AG09309 (cell line): ENCODE results near the gene PIGR.

Source experiments
- DNase-seq: peaks from one replicate; pipeline ENCODE4 v3.0.0-alpha.2; 2010; ENCODE audit warnings: low read depth
- H3K4me3 ChIP-seq: 2 replicates; pipeline ENCODE4 v1.5.1; 2011; ENCODE audit warnings: mild to moderate bottlenecking, low read depth, low read length, moderate library complexity; ENCODE audit not compliant: control insufficient read depth
- TF ChIP-seq, protein P1 (sequence below): IDR thresholded peaks from 2 replicates; pipeline ENCODE4 v1.5.1; 2011; ENCODE audit warnings: mild to moderate bottlenecking, low read depth, low read length, inconsistent platforms; ENCODE audit not compliant: insufficient read depth, control insufficient read depth; ENCODE audit errors: missing control alignments

PIGR gene

DNA sequence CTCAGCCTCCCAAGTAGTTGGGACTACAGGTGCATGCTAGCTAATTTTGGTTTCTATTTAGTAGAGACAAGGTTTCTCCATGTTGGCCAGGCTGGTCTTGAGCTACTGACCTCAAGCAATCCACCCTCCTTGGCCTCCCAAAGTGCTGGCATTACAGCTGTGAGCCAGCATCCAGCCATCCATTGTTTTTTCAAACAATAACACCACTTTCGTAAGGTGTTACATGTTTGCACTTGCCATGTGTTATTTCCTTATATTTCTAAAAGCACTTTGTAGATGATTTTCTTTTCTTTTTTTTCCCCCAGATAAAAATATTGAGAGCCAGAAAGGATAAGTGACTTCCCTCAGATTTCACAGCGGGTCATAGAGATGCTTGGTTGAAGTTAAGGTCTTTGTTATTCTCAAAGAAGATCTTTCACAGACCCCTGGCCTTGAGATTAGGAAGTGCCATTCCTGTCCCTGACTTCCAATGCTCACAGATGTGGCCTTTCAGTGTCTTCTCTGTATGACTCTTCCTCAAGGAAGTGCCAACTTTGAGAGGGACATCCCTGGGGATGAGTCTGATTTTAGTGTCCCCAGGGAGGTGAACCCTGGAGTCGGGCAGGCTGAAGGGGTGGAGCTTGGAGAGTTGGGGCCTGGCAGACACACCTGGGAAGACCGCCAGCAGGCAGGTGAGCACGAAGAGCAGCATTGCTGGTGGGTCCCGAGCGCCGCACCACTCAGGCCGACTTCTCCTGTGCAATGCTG, 6.3 kb downstream of the PIGR start:
- TF ChIP-seq, protein P1, sequence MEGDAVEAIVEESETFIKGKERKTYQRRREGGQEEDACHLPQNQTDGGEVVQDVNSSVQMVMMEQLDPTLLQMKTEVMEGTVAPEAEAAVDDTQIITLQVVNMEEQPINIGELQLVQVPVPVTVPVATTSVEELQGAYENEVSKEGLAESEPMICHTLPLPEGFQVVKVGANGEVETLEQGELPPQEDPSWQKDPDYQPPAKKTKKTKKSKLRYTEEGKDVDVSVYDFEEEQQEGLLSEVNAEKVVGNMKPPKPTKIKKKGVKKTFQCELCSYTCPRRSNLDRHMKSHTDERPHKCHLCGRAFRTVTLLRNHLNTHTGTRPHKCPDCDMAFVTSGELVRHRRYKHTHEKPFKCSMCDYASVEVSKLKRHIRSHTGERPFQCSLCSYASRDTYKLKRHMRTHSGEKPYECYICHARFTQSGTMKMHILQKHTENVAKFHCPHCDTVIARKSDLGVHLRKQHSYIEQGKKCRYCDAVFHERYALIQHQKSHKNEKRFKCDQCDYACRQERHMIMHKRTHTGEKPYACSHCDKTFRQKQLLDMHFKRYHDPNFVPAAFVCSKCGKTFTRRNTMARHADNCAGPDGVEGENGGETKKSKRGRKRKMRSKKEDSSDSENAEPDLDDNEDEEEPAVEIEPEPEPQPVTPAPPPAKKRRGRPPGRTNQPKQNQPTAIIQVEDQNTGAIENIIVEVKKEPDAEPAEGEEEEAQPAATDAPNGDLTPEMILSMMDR = no peak

DNA sequence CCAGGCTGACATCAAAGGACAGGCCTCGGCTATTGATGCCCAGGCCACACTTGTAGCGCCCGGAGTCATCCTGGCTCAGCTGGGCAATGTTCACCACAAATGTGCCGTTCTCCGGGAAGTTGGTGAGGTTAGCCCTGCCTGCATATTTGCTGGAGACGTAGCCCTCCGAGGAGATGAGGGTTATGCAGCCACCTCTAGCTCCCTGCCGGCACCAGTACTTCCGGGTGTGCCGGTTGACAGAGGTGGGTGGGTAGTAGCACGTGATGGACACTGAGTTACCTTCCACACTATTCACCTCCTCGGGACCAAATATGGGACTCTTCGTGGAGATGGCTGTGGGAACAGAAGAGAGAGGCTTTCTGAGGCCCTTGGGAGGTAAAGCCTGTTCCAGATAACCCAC, 7.1 kb downstream of the PIGR start:
- DNase-seq = no peak
- TF ChIP-seq, protein P1 = no peak
- no peak overlapping the region for H3K4me3 ChIP-seq

More for the DNA sequence above, 6.3 kb downstream of the PIGR start:
- H3K4me3 ChIP-seq = no peak overlapping the region
- no peak for DNase-seq

DNA sequence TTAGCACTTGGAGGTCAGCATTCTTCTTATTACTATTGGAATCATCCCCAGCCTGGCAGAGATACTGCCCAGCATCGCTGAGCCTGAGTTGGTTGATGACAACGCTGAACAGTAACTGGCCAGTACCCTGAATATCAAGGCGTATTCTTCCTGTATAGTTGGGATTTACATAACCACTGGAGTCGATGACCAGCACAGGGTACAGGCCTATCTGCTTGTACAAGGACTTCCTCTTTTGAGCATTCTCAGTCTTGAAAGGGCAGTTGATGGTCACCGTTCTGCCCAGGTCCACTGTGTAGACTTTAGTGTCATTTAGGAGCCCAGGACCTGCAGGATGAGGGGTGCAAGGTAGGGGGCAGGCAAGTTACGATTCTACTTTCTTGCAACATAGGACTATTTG, 8.8 kb downstream of the PIGR start:
- no peak for DNase-seq
- no peak overlapping the region for H3K4me3 ChIP-seq
- TF ChIP-seq, protein P1 = no peak

DNA sequence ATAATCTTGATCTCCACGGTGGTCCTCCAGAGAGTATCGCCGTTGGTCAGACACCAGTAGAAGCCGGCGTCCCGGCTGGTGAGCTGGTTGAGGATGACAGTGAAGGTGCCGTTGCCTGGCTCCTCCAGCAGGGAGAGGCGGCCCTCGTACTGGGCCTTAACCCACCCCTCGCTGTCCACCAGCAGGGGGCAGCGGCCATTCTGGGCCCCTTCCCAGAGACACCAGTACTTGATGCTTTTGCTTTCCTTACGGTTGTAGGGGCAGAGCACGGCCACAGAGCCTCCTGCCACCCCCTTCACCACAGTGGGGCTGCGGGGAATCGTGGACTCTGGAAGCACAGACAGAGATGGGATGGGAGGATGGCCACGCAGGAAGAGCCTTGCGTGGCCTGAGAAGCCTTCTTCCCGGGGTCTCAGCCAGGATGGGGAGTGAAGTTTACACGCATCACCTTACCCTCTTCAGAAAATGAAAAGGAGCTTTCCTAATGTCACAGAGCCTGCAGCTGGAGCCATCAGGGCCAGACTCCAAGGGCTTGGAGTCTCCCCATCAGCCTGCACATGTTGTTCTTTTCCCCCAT, 10.7 kb downstream of the PIGR start:
- TF ChIP-seq, protein P1 = peak; percentile 36
- DNase-seq = no peak
- H3K4me3 ChIP-seq = no peak overlapping the region

DNA sequence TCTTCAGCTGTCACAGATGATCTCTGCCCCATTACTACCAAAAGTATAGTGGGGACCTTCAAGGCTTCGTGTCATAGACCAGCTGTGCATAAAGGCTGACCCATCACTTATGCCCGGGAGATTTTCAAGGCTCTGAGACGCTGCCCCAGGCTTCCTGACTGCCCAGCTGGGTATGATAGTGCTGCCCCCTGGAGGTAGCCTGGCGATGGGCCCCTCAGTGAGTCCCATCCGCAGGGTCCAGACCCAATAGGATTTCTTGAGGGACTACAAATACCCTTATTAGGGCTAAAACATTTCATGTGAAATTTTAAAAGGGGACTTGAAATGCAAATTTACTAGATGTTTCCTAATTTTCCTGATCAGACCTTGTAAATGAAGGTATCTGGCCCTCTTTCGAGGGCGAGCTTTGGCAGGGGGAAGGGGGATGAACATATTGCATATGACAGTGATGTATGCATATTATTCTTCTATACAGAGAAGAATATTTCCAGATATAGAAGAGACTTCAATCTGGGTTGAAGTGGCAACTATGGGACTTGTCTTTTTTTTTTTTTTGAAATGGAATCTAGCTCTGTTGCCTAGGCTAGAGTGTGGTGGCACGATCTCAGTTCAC, 12.8 kb downstream of the PIGR start:
- TF ChIP-seq, protein P1 = peak; percentile 54
- H3K4me3 ChIP-seq = no peak overlapping the region
- DNase-seq = no peak

DNA sequence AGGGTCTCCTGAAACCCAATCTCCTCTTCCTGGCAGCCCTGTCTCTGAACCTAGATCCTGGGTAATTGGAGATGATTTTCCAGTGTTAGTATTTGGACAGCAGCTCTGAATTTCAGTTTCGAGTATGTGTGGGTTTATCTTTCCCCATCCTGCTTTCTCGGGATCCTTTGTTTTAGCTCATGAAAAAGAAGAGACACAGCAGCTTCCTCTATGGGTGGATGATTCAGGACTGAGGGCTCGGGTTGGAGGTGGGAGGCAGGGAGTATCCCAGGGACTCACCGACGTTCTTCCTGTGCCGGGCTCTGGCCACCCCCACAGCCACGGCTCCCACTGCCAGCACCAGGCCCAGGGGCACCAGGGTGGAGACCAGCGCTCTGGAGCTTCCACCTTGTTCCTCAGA, 14.1 kb downstream of the PIGR start:
- TF ChIP-seq, protein P1 = no peak
- no peak for DNase-seq
- H3K4me3 ChIP-seq = no peak overlapping the region

DNA sequence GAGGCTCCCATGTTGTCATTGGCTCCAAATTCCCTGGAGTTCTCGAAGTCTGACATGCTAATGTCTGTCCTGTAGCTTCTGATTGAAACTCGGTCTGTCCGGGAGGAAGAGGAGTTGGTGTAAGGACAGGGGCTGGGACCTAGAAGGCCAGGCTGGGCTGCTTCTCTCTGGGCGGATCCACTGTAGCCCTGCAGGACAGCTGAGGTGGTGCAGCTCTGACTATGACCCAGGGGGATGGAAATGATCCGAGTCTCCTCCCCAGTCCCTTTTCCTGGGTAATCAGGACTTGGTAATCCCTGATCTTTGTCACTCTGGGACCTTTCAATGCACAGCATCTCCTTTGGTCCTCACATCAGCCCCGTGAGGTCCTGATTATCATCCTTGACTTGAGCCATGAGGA, 14.6 kb downstream of the PIGR start:
- H3K4me3 ChIP-seq = no peak overlapping the region
- no peak for DNase-seq
- TF ChIP-seq, protein P1 = no peak
